Measurements from ENCODE around the gene CKMT1A. TPM values are rescaled to one million over a fixed set of nuclear protein-coding genes. Genes with fewer than 3 reads are reported as not detected.
"Not testable (repeated sequence)": the region's sequence is repeated elsewhere in the genome, so short reads cannot be mapped to it uniquely, and the experiment has no call there.

CKMT1A gene
- not detected for total RNA-seq

DNA sequence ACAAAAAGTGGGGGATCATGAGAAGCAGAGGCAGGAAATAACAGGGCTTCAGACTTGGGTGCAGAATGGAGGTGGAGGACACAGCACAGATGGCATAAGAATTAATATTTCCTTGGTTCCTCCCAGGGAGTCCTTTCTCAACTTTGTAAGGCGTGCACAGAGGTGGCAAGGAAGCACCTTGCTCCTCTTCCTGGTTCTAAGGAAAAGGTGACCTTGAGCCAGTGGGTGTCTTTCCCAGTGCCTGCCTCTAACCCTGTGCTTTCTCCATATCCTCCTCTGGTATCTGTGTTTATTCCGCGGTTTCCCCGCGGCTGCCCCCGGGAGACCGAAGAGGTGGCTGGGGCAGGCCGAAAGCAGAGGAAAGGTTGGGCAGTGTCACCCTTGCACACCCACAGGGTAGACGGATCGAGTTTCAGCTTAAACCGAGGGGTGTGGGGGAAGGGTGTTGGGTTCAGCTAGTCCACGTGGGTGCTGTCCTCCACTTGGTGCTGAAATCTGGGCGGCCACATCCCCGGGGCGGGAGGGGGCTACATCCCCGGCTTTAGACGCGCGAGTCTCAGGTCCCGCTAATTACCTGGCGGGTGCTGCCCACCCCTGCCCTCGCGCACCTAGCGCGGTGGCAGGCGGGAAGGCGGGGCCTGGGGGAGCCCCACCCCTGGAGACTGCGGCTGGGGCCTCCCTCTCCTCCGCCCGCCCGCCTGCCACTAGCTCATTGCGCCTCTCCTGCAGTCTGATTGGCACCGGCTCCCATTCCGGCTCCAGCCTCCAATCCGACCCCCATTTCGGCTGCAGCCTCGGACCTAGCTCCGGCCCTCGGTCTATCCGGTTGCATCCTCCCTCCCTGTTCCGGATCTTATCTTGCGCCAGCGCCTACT lies at the start of gene CKMT1A:
Gene CKMT1A (plus strand): TSS at position 712 of the 875 bp plus-strand sequence. CDS start 192 bp downstream, outside the sequence.
- intact Hi-C loops (cut with DNase I; ENCODE audit: low total_unique reads); H3K27ac ChIP-seq: not testable (repeated sequence)

DNA sequence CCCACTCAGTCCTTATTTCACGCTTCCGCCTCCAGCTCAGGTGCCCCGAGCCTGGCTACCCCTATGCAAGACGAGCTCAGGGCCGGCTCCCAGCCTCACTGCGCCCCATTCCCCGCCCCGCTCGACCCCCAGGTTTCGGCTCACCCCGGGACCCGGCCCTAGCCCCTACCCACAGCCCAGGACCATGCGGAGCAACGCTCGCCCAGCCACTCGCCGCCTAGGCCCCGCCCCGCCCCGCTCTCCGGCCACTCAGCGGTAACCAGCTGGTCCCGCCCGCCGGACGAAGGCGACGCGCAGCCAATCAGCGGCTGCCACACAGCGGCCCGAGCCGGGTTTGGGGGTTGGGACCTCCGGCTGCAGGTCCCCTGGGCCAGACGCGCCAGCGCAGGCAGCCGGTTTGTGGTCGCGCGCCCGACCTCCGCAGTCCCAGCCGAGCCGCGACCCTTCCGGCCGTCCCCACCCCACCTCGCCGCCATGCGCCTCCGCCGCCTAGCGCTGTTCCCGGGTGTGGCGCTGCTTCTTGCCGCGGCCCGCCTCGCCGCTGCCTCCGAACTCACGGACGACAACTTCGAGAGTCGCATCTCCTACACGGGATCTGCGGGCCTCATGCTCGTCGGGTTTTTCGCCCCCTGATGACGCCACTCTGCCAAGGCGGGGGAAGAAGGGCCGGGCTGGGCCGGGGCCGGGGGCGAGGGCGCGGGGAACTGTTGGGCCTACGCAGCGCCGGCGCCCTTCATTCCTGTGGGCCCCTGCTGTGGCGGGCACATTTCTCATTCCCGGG lies 44.8 kb upstream of the CKMT1A start, which contains the start of gene CATSPER2:
Gene CATSPER2 (minus strand): TSS at position 196 of the 781 bp plus-strand sequence. CDS start 783 bp downstream, outside the sequence.
- Histone ChIP-seq H3K9me3 (no peaks in the 10 kb centered on the region), H3K4me1 (no peaks in the 10 kb centered on the region), H3K36me3 (no peaks in the 10 kb centered on the region), H3K4me3 (no peak within 1 kb of the TSS), H3K27ac (no peak within 1 kb of the TSS), H3K27me3 (no peaks in the 10 kb centered on the region)
- intact Hi-C loops (cut with DNase I; ENCODE audit: low total_unique reads) = no loop called here
- TF ChIP-seq POLR2A (IDR thresholded peaks at IDR 0.05) = no peak
- TF ChIP-seq, protein P1, sequence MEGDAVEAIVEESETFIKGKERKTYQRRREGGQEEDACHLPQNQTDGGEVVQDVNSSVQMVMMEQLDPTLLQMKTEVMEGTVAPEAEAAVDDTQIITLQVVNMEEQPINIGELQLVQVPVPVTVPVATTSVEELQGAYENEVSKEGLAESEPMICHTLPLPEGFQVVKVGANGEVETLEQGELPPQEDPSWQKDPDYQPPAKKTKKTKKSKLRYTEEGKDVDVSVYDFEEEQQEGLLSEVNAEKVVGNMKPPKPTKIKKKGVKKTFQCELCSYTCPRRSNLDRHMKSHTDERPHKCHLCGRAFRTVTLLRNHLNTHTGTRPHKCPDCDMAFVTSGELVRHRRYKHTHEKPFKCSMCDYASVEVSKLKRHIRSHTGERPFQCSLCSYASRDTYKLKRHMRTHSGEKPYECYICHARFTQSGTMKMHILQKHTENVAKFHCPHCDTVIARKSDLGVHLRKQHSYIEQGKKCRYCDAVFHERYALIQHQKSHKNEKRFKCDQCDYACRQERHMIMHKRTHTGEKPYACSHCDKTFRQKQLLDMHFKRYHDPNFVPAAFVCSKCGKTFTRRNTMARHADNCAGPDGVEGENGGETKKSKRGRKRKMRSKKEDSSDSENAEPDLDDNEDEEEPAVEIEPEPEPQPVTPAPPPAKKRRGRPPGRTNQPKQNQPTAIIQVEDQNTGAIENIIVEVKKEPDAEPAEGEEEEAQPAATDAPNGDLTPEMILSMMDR (IDR thresholded peaks at IDR 0.05) = no peak
- no peak for DNase-seq

More for the DNA sequence above, at the start of gene CKMT1A:
- not testable (repeated sequence) for H3K9me3 ChIP-seq, H3K4me1 ChIP-seq, DNase-seq, H3K4me3 ChIP-seq, H3K27me3 ChIP-seq, H3K36me3 ChIP-seq

DNA sequence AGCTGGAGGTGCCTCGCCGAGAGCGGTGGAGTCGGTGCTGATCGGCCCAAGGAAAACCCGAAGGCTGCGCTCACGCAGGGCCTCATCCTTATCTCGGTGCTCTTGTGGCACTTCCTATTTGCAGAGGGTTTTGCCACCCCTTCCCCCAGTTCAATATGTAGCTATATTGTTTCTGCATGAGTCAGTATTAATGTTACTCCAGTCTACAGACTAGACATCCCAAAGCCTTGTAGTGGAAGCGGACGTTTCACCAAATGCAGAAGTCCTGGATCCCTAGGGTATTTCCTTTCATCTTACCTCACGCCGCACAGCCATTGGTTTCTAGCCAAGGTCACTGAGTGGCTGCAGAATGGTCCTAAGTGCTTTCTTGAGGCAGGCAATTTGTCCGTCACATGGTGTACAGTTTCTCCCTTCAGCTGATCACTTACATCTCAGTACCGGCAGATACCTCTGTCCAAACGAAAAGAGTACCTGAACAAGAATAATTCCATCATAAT lies 44.2 kb upstream of the CKMT1A start:
- H3K4me3 ChIP-seq; H3K36me3 ChIP-seq; H3K27me3 ChIP-seq; DNase-seq; intact Hi-C loops (cut with DNase I; ENCODE audit: low total_unique reads); H3K27ac ChIP-seq; H3K9me3 ChIP-seq; H3K4me1 ChIP-seq: not testable (repeated sequence)

DNA sequence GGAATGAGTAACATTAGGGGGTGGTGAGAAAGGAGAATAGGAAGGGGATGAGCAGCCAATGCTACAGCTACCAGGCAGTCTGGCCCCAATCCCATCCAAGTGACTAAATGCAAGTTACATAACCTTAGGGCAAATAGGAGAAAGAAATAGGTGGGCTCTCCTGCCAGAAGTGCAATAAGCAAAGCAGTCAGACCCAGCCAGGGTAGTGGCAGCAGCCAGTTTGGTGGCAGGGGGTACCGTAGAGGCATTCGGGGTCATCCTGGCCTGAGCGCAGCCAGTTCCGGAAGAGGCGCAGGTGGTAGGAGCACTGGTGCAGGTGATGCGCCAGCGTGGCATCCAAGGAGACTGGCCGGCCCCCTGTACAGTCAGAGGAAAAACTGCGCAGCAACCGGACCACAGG lies 33.9 kb upstream of the CKMT1A start:
- H3K4me1 ChIP-seq; H3K9me3 ChIP-seq; H3K27me3 ChIP-seq; H3K4me3 ChIP-seq; H3K36me3 ChIP-seq; H3K27ac ChIP-seq; intact Hi-C loops (cut with DNase I; ENCODE audit: low total_unique reads); DNase-seq: not testable (repeated sequence)

DNA sequence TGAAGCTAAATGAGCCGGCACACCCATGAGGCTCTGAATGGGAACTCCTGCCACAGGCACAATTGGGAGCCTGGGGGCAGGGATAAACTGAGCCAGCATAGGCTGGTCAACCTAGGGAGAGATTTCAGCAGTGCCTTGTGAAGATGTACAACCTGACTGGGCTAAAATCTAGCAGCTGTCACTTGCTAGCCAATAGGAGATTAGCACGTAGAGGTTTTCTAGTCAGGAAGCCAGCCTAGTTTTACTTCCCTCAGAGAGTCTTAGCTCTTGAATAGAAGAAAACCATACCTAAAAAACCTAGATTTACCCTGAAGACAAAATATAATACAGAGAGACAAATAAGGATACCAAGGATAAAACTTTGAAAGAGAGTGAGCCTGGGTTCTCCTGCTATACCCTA lies 31.4 kb upstream of the CKMT1A start:
- H3K36me3 ChIP-seq; DNase-seq; intact Hi-C loops (cut with DNase I; ENCODE audit: low total_unique reads); H3K27ac ChIP-seq; H3K9me3 ChIP-seq; H3K27me3 ChIP-seq; H3K4me1 ChIP-seq; H3K4me3 ChIP-seq: not testable (repeated sequence)

DNA sequence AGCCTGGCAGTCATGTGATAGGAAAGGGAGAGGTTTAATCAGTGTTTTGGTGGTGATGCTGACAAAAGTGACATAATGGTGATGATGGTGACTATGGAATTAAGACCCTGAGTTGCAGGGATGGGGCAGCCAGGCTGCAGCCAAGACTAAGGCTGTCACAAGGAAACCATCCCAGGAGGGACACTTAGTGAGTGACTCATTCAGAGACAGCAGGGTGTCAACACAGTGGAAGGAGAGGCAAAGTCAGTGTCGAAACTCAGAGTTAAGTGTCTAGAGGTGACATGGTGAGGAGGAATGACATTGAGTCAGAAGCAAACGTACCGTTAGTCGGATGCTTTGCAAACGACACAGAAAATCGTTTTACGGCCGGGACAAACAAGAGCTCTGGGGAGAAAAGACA lies 30.3 kb upstream of the CKMT1A start:
- H3K4me3 ChIP-seq; H3K4me1 ChIP-seq; DNase-seq; intact Hi-C loops (cut with DNase I; ENCODE audit: low total_unique reads); H3K27ac ChIP-seq; H3K9me3 ChIP-seq; H3K36me3 ChIP-seq; H3K27me3 ChIP-seq: not testable (repeated sequence)

DNA sequence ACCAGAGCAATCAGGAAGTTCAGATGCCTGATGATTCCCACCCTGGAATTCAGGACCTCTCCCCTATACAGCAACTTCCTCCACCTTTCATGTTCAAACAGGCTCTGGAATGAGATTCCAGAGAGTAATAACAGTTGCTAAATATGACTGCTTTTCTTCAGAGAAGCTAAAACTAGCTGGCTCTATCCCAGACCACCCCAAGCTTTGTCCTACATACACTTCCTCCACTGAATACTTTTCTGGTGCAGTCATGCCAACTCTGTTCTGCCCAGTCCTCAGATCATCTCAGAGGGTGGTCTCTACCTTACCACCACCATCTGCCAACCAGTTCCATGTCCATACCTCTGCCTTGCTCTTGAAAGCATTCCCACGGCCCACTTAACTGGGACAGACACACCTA lies 27.5 kb upstream of the CKMT1A start:
- H3K4me1 ChIP-seq; H3K4me3 ChIP-seq; H3K36me3 ChIP-seq; H3K27me3 ChIP-seq; H3K9me3 ChIP-seq; DNase-seq; H3K27ac ChIP-seq; intact Hi-C loops (cut with DNase I; ENCODE audit: low total_unique reads): not testable (repeated sequence)

DNA sequence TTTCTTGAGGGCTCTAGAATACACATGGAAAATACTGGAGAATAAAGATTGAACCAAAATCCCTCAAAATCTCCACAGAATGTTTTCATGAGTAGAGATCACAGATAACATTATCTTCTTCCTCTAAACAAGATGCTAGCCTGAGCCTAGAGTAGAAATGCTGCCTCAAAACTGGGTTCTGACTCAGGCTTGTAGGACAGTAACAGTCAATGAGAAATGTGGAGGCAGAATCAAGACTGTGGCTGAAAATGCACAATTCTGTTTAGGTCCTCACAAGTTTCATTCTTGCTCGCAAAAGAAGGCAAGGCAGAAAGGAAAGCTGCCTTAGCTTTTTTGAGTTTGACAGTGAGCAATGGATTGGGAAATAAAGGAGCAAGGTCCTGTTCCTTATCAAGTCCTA lies 19.5 kb upstream of the CKMT1A start:
- intact Hi-C loops (cut with DNase I; ENCODE audit: low total_unique reads); H3K4me3 ChIP-seq; H3K27ac ChIP-seq; DNase-seq; H3K4me1 ChIP-seq; H3K36me3 ChIP-seq; H3K27me3 ChIP-seq; H3K9me3 ChIP-seq: not testable (repeated sequence)

DNA sequence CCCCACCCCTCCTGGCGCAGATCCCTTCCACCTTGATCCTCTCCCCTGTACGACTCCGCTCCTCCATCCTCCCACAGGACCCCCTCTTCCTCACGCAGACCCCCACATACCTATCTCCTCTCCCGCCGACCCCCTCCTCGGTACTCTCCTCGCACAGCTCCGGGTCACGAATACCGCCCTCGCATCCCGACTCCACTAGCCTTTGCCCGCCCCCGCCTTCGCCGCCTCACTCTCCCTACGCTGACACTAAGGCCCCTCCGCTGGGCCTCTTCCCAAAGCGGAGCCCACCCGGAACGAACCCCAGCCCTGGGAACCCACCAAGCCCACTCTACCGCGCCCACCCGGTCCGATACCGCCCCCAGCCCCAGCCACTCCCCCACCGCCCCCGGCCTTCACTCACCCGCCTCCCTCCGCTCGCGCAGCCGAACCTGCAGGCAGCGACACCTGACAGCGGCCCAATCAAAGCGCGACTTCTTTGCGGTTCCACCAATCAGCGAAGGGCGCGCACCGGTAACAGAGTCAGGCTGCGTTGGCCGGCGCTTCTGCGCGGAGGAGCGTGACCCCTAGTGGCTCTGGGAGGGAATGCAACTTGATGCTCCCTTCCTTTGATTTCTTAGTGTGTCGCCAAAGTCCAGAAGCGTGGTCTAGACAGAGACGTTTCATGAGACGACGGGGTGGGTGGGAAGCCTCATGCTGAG lies 3.9 kb upstream of the CKMT1A start:
- H3K27me3 ChIP-seq; H3K4me3 ChIP-seq; H3K4me1 ChIP-seq; H3K36me3 ChIP-seq; H3K27ac ChIP-seq; H3K9me3 ChIP-seq; intact Hi-C loops (cut with DNase I; ENCODE audit: low total_unique reads); DNase-seq: not testable (repeated sequence)

DNA sequence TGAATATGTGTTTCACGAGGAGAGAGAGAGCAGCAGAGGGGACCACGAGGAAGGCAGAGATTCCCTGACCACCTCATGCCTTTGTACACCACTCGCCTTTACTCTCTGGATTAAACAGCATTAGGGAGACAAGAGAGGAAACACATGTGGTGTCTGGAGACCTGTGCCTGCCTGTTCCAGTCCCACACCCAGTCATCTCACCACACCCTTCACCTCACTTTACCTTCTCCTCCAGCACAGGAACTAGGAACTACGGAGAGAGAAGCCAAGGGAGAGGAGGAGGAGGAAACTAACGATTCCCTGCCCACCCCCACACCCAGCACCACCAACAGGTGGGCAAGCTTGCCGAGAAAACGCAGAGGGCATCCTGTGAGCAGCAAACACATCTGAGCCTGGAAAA lies 980 bp upstream of the CKMT1A start:
- intact Hi-C loops (cut with DNase I; ENCODE audit: low total_unique reads) = not testable (repeated sequence)

More for the DNA sequence above, 980 bp upstream of the CKMT1A start:
- not testable (repeated sequence) for H3K9me3 ChIP-seq, H3K27me3 ChIP-seq, H3K4me1 ChIP-seq, DNase-seq, H3K36me3 ChIP-seq, H3K27ac ChIP-seq, H3K4me3 ChIP-seq
